ENCODE data around the gene TMEM266. TPM values are rescaled to one million over a fixed set of nuclear protein-coding genes. Genes with fewer than 3 reads are reported as not detected.

TMEM266 gene
- total RNA-seq, 1 donor from 2014 or later: not detected

GRCh38 chr15:76162036-76162398 lies 102.2 kb downstream of the TMEM266 start:
- no peak overlapping the region for H3K27ac ChIP-seq (replicated peaks)
- H3K36me3 ChIP-seq: no peaks in the 10 kb centered on the region
- intact Hi-C loops (cut with micrococcal nuclease): no loop called here
- DNase-seq: no peak
- TF ChIP-seq, protein P1, sequence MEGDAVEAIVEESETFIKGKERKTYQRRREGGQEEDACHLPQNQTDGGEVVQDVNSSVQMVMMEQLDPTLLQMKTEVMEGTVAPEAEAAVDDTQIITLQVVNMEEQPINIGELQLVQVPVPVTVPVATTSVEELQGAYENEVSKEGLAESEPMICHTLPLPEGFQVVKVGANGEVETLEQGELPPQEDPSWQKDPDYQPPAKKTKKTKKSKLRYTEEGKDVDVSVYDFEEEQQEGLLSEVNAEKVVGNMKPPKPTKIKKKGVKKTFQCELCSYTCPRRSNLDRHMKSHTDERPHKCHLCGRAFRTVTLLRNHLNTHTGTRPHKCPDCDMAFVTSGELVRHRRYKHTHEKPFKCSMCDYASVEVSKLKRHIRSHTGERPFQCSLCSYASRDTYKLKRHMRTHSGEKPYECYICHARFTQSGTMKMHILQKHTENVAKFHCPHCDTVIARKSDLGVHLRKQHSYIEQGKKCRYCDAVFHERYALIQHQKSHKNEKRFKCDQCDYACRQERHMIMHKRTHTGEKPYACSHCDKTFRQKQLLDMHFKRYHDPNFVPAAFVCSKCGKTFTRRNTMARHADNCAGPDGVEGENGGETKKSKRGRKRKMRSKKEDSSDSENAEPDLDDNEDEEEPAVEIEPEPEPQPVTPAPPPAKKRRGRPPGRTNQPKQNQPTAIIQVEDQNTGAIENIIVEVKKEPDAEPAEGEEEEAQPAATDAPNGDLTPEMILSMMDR (IDR thresholded peaks at IDR 0.05; ENCODE audit: borderline replicate concordance): no peak
- H3K4me1 ChIP-seq: peaks cover 31% of the 10 kb centered on the region
- no peaks in the 10 kb centered on the region for H3K9me3 ChIP-seq (replicated peaks)
- no peak overlapping the region for H3K4me3 ChIP-seq
- H3K27me3 ChIP-seq (ENCODE audit: low read depth): peaks cover 5% of the 10 kb centered on the region

- intact Hi-C loops (cut with micrococcal nuclease): no loop called here
- Histone ChIP-seq H3K9me3 (replicated peaks) (no peaks in the 10 kb centered on the region), H3K27me3 (ENCODE audit: low read depth) (peaks cover 5% of the 10 kb centered on the region), H3K4me1 (peaks cover 31% of the 10 kb centered on the region), H3K4me3 (no peak overlapping the region), H3K27ac (replicated peaks) (peak overlapping the region; percentile 72), H3K36me3 (no peaks in the 10 kb centered on the region)
- TF ChIP-seq, protein P1 (IDR thresholded peaks at IDR 0.05; ENCODE audit: borderline replicate concordance): no peak
- no peak for DNase-seq
Observed at GRCh38 chr15:76162784-76163456, 103.1 kb downstream of the TMEM266 start.

DNA sequence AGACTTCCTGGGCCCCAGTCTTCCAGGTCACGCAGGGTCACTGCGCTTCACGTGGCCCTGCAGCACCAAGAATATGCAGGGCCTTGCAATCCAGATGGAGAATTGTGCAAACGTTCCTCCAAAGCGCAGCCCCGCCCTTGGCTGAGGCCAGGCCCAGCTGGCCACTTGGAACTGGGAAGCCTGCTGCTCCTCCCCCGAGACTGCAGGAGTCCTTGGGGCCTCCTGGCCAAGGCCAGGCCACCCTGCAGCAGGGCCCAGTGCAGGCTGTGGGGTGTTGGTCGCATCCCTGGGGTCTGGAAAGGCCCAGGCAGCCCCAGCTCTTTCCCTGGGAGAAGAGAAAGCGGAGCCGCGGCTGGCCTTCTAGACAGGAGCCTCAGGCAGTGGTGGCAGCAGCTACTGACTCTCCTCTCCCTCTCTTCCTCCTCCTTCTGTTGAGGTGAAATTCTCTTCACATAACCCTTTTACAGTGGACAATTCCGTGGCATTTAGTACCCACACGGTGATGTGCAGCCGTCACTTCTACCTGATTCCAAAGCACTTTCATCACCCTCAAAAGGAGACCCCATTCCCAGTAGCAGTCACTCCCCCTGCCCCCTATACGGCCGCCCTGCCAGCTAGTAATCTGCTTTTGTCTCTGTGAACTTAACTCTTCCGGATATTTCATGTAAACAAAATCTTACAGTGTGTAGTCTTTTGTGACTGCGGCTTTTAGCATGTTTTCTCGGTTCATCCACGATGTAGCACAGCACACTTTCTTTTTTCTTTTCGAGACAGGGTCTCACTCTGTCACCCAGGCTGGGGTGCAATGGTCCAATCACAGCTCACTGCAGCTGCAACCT lies 103.9 kb downstream of the TMEM266 start:
- Histone ChIP-seq H3K27ac (replicated peaks) (peak overlapping the region; percentile 72), H3K36me3 (no peaks in the 10 kb centered on the region), H3K4me1 (peaks cover 31% of the 10 kb centered on the region), H3K4me3 (no peak overlapping the region), H3K27me3 (ENCODE audit: low read depth) (peaks cover 5% of the 10 kb centered on the region), H3K9me3 (replicated peaks) (no peaks in the 10 kb centered on the region)
- TF ChIP-seq, protein P1 (IDR thresholded peaks at IDR 0.05; ENCODE audit: borderline replicate concordance): no peak
- intact Hi-C loops (cut with micrococcal nuclease): no loop called here
- peak; percentile 79 for DNase-seq

DNA sequence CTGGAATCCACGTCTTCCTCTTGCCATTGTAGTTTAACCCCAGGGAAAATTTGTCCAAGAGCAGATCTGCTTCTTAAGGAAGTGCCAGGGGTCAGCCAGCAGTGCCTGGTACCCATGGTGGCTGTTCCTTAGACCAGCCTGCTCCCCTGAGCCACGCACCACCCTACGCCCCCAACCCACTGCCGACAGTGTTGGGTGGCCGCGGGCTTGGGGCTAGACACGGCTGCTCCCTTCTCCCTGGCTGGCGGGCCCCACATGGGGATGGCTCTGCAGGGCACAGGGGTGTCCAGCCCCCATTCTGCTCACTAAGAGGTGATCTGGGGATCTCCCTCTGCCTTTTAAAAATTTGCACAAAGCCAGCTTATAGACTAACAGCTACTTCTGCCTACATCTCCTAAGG lies 104.8 kb downstream of the TMEM266 start:
- TF ChIP-seq, protein P1 (IDR thresholded peaks at IDR 0.05; ENCODE audit: borderline replicate concordance): no peak
- peaks cover 5% of the 10 kb centered on the region for H3K27me3 ChIP-seq (ENCODE audit: low read depth)
- DNase-seq: no peak
- H3K4me3 ChIP-seq: no peak overlapping the region
- H3K36me3 ChIP-seq: no peaks in the 10 kb centered on the region
- peaks cover 35% of the 10 kb centered on the region for H3K4me1 ChIP-seq
- intact Hi-C loops (cut with micrococcal nuclease): no loop called here
- H3K27ac ChIP-seq (replicated peaks): no peak overlapping the region
- no peaks in the 10 kb centered on the region for H3K9me3 ChIP-seq (replicated peaks)

DNA sequence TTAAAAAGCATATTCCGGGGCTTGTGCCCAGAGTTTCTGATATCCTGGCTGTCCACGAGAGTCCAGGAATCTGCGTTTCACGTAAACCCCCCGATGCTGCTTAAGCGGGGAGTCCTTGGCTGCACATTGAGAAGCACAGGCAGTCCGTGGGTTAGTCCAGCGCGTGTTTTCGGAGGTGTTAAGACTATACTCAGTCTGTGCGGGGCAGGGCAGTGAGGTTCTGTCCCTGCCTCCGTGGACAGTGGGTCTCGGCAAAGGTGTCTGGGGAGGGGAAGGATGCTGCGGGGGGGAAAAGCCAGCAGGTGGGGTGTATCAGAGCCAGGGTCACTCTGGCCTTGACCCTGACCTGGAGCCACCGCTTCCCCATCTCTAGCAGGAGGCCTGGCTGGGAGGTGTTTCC lies 106.2 kb downstream of the TMEM266 start:
- Histone ChIP-seq H3K36me3 (no peaks in the 10 kb centered on the region), H3K27me3 (ENCODE audit: low read depth) (no peaks in the 10 kb centered on the region), H3K4me1 (peaks cover 37% of the 10 kb centered on the region), H3K4me3 (no peak overlapping the region), H3K9me3 (replicated peaks) (no peaks in the 10 kb centered on the region), H3K27ac (replicated peaks) (no peak overlapping the region)
- intact Hi-C loops (cut with micrococcal nuclease): no loop called here
- TF ChIP-seq, protein P1 (IDR thresholded peaks at IDR 0.05; ENCODE audit: borderline replicate concordance): no peak
- DNase-seq: no peak
